HG03457 (cell line): Measurements from ENCODE around the gene SLC19A1.

ENCODE experiments used
- ATAC-seq: cut with Tn5 transposase; IDR thresholded peaks from one replicate; pipeline ENCODE4 v1.9.1; 2021; ENCODE audit warnings: moderate number of reproducible peaks; ENCODE audit not compliant: unreplicated experiment

SLC19A1 gene

GRCh38 chr21:45519182-45519581, 23.1 kb downstream of the SLC19A1 start:
- no peak for ATAC-seq

- ATAC-seq, result no peak
Observed at GRCh38 chr21:45518742-45519141, 23.5 kb downstream of the SLC19A1 start.

- no peak for ATAC-seq
Observed at GRCh38 chr21:45517249-45518065, 24.8 kb downstream of the SLC19A1 start.

- ATAC-seq, result no peak
Observed at GRCh38 chr21:45516671-45517151, 25.5 kb downstream of the SLC19A1 start.

- ATAC-seq, result no peak
Observed at GRCh38 chr21:45516071-45516670, 26.1 kb downstream of the SLC19A1 start.

- no peak for ATAC-seq
Observed at GRCh38 chr21:45515241-45516061, 26.8 kb downstream of the SLC19A1 start.

GRCh38 chr21:45514311-45515021, 27.8 kb downstream of the SLC19A1 start:
- no peak for ATAC-seq

GRCh38 chr21:45513741-45514310, 28.4 kb downstream of the SLC19A1 start:
- no peak for ATAC-seq

GRCh38 chr21:45513003-45513717, 29.1 kb downstream of the SLC19A1 start:
- no peak for ATAC-seq

GRCh38 chr21:45512626-45513002, 29.6 kb downstream of the SLC19A1 start:
- ATAC-seq, result no peak

GRCh38 chr21:45511661-45512431, 30.4 kb downstream of the SLC19A1 start:
- no peak for ATAC-seq

GRCh38 chr21:45511007-45511406, 31.2 kb downstream of the SLC19A1 start:
- ATAC-seq, result no peak

GRCh38 chr21:45510466-45510955, 31.7 kb downstream of the SLC19A1 start:
- ATAC-seq, result no peak

GRCh38 chr21:45509566-45510465, 32.4 kb downstream of the SLC19A1 start:
- no peak for ATAC-seq

- ATAC-seq, result no peak
Observed at GRCh38 chr21:45508607-45509565, 33.4 kb downstream of the SLC19A1 start.

- ATAC-seq, result no peak
Observed at GRCh38 chr21:45507888-45508508, 34.2 kb downstream of the SLC19A1 start.
